Limb (tissue), 2 donors: Measurements from ENCODE around the gene LRRC63.
A peak's percentile ranks its signal among the peaks of the same experiment; 100 is the strongest.

Experiments
- DNase-seq, 2 donors: peaks; one replicate each; pipeline ENCODE4 v3.0.0-alpha.2; 2016; ENCODE audit errors: extremely low spot score in 2 of 2

Gene LRRC63

GRCh38 chr13:46310066-46310465 is 98.3 kb downstream of the LRRC63 start:
- no peak for DNase-seq

- DNase-seq, result no peak
Measured at GRCh38 chr13:46311217-46311616, 99.5 kb downstream of the LRRC63 start.

GRCh38 chr13:46313024-46313423 is 101.3 kb downstream of the LRRC63 start:
- DNase-seq, result no peak

DNA sequence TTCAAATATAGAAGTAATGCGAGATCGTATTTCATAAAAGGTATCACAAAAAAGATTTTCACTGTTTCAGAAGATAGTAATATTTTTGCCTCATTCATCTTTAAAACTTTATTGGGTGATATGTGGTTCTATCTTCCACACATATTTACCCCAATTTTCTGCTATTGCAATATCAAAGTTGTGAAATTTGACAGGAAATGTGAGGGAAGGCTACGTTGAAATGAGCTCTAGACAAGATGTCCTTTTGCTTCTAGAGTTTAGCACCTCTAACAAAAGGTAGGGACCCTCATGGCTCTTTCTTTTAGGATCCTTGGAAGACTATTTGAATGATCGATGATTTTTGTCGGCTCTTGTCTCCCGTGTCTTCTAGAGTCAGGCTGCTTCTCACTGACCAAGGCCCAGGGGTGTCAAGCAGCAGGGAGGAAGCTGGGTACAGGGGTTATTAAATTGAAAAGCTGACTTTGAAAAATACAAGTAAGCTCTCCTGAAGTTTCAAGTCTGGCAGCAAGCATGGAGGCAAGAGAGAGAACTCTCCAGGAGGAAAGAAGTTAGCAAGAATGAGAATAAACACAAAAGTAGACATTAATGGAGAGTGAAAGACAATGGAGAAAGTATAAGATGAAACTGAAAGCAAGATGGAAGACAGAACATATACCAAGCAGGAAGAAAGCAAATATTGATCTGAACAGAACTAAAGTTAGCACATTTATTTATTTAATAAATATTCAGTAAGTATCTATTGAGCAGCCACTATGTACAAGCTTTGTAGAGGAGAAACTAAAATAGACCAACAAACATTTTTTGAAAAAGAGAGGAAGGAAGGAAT is 101.9 kb downstream of the LRRC63 start:
- DNase-seq, result no peak

GRCh38 chr13:46314587-46314986 is 102.9 kb downstream of the LRRC63 start:
- DNase-seq, result no peak

DNA sequence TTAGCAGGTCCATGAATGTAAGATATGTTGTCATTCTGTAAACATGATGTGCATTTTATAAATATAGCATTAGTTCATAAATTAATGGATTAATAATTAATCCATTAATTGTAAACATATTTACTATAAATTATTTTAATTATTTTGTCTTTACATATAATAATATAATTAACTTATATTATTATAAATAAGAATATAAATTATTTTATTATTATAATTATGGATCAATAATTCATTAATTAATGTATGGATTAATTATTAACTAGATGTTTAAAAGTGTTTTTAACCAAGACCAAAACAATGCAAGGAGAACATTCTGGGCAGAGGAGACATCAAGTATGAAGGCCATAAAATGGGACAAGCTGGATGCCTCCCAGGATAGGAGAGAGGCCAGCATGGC is 103.3 kb downstream of the LRRC63 start:
- no peak for DNase-seq

- DNase-seq, result no peak
Measured at GRCh38 chr13:46315491-46316075, 103.9 kb downstream of the LRRC63 start.

GRCh38 chr13:46317120-46317519 is 105.4 kb downstream of the LRRC63 start:
- no peak for DNase-seq

- no peak for DNase-seq
Measured at GRCh38 chr13:46318986-46319385, 107.3 kb downstream of the LRRC63 start.

- DNase-seq, result no peak
Measured at GRCh38 chr13:46320406-46320805, 108.7 kb downstream of the LRRC63 start.

DNA sequence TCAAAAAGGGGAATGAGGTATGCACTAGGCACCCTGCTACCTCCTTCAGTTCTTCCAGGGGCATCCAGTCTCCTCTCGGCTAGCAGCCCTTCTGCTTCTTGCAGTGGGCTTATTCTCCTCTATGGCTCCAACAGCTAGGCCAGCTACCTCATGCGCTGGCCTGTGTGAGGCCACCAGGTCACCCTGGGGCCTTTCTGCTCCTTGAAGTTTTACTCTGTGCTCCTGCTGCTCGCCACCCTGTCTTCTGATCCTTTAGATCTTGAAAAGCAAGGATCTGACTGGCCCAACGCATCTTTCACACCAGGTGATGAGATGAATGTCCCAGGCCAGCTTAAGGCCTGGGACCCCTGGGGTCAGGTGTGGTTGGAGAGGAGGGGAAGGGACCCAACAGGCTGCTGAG is 109.1 kb downstream of the LRRC63 start:
- no peak for DNase-seq

- DNase-seq, result peak; percentile 45 to 59
Measured at GRCh38 chr13:46321494-46322225, 109.9 kb downstream of the LRRC63 start.

GRCh38 chr13:46324976-46325375 is 113.2 kb downstream of the LRRC63 start:
- no peak for DNase-seq
